SK-N-SH (cell line): ENCODE measurements around the gene GNG12. TPM values are rescaled to one million over a fixed set of nuclear protein-coding genes. Genes with fewer than 3 reads are reported as not detected.

ENCODE experiments used
- CTCF ChIA-PET: fragments of 300-600, 350-600 bp; formaldehyde crosslinking; extraction: SDS; loops from one replicate; lab custom pipeline; 2021; lab: Yijun Ruan, JAX
- POLR2A ChIA-PET: fragments of 350-600 bp; sonication (Branson Sonifier 250); formaldehyde crosslinking; extraction: SDS; loops from one replicate; lab custom pipeline; 2020; ENCODE audit warnings: antibody characterized with exemption, inconsistent platforms; lab: Yijun Ruan, JAX
- DNase-seq: peaks from one replicate; pipeline ENCODE4 v3.0.0; 2012
- H2AFZ ChIP-seq: fragments of 200-600 bp; sonication (generic); 2 replicates; pipeline ENCODE4 v1.8.1; 2016; ENCODE audit warnings: antibody characterized with exemption, mild to moderate bottlenecking, low read depth
- H3F3A ChIP-seq: fragments of 200-600 bp; sonication (generic); replicated peaks from 2 replicates; pipeline ENCODE3; 2016; ENCODE audit warnings: antibody characterized with exemption, mild to moderate bottlenecking; ENCODE audit not compliant: insufficient read depth
- H3K27ac ChIP-seq, 2 experiments: fragments of 200-500 bp in 1 of 2; fragments of 200-600 bp in 1 of 2; sonication (Bioruptor generic) in 1 of 2; sonication (generic), shearing (Covaris generic) in 1 of 2; 2 replicates each; pipeline versions ENCODE4 v1.5.1 to v1.6.1; 2014 to 2016; ENCODE audit warnings: low read depth in 2 of 2, inconsistent platforms in 1 of 2, low read length in 1 of 2, mild to moderate bottlenecking in 1 of 2, mixed read lengths in 1 of 2
- H3K27me3 ChIP-seq: fragments of 200-600 bp; sonication (generic), shearing (Covaris generic); 2 replicates; pipeline ENCODE4 v1.6.1; 2016; ENCODE audit warnings: mixed run types; ENCODE audit not compliant: insufficient read depth
- H3K36me3 ChIP-seq, 2 experiments: fragments of 200-500 bp in 1 of 2; fragments of 200-600 bp in 1 of 2; sonication (Bioruptor generic) in 1 of 2; sonication (generic) in 1 of 2; replicated peaks in 1 of 2; 2 replicates each; pipeline versions ENCODE3 to v1.5.1; 2014 to 2016; ENCODE audit warnings: low read length in 1 of 2, mild to moderate bottlenecking in 1 of 2; ENCODE audit not compliant: insufficient read depth in 2 of 2, control insufficient read depth in 1 of 2
- H3K4me1 ChIP-seq, 2 experiments: fragments of 200-500 bp in 1 of 2; fragments of 200-600 bp in 1 of 2; sonication (Bioruptor generic) in 1 of 2; sonication (generic), shearing (Covaris generic) in 1 of 2; 2 replicates each; pipeline versions ENCODE4 v1.5.1 to v1.6.1; 2014 to 2016; ENCODE audit warnings: low read depth in 1 of 2, low read length in 1 of 2, mixed run types in 1 of 2; ENCODE audit not compliant: insufficient read depth in 2 of 2, control insufficient read depth in 1 of 2
- H3K4me2 ChIP-seq: fragments of 200-600 bp; sonication (generic), shearing (Covaris generic); 2 replicates; pipeline ENCODE4 v1.6.1; 2017; ENCODE audit warnings: mixed run types
- H3K4me3 ChIP-seq, 2 experiments: fragments of 200-500 bp in 1 of 2; fragments of 200-600 bp in 1 of 2; sonication (Bioruptor generic) in 1 of 2; sonication (generic), shearing (Covaris generic) in 1 of 2; 2 replicates each; pipeline versions ENCODE4 v1.5.1 to v1.8.1; 2014 to 2016; ENCODE audit warnings: low read depth in 2 of 2, inconsistent platforms in 1 of 2, low read length in 1 of 2, mild to moderate bottlenecking in 1 of 2, mixed read lengths in 1 of 2, moderate library complexity in 1 of 2
- H3K79me2 ChIP-seq: fragments of 200-600 bp; sonication (generic); 2 replicates; pipeline ENCODE4 v1.8.1; 2017; ENCODE audit warnings: mild to moderate bottlenecking; ENCODE audit not compliant: insufficient read depth
- H3K9ac ChIP-seq: fragments of 200-600 bp; sonication (generic); 2 replicates; pipeline ENCODE4 v1.6.1; 2017; ENCODE audit warnings: mixed run types
- H3K9me2 ChIP-seq: fragments of 200-600 bp; sonication (generic); 2 replicates; pipeline ENCODE4 v1.6.1; 2017; ENCODE audit warnings: mixed run types
- H3K9me3 ChIP-seq: fragments of 200-600 bp; sonication (generic); 2 replicates; pipeline ENCODE4 v1.6.1; 2017; ENCODE audit warnings: mixed run types, mild to moderate bottlenecking, moderate library complexity
- H4K20me1 ChIP-seq: fragments of 200-600 bp; sonication (generic); 2 replicates; pipeline ENCODE4 v1.6.1; 2017; ENCODE audit warnings: mild to moderate bottlenecking, mixed run types; ENCODE audit not compliant: insufficient read depth
- CHD2 ChIP-seq: fragments of 150-350 bp; IDR thresholded peaks from 2 replicates; pipeline ENCODE4 v1.6.1; 2018; ENCODE audit warnings: low read length; ENCODE audit not compliant: partially characterized antibody
- FOXJ3 ChIP-seq: sonication (generic); formaldehyde crosslinking; IDR thresholded peaks from 2 replicates; pipeline ENCODE4 v1.5.1; 2020; ENCODE audit warnings: mild to moderate bottlenecking, missing genetic modification reagents
- GATA2 ChIP-seq: sonication (generic); formaldehyde crosslinking; IDR thresholded peaks from 2 replicates; pipeline ENCODE4 v1.5.0; 2020; ENCODE audit warnings: mild to moderate bottlenecking, missing genetic modification reagents
- JUND ChIP-seq: IDR thresholded peaks from 2 replicates; pipeline ENCODE4 v1.4.0; 2012
- PBX3 ChIP-seq: IDR thresholded peaks from 2 replicates; pipeline ENCODE4; 2012
- USF1 ChIP-seq: IDR thresholded peaks from 2 replicates; pipeline ENCODE4 v1.4.0; 2012; ENCODE audit warnings: low read depth, borderline replicate concordance
- USF2 ChIP-seq: fragments of 150-350 bp; IDR thresholded peaks from 2 replicates; pipeline ENCODE4 v1.6.1; 2017; ENCODE audit warnings: antibody characterized with exemption, low read length, low read depth, borderline replicate concordance
- WGBS: methylation state at CpG from one replicate; pipeline ENCODE4 v1.1.6; 2017; ENCODE audit warnings: low lambda C conversion rate; 5-methylcytosine and 5-hydroxymethylcytosine counted together
- polyA plus RNA-seq, 3 experiments: library from polyadenylated mRNA; depleted of rRNA; stranded (reverse); fragments of >200 nt; gene quantifications; 2 replicates each; pipeline ENCODE4 v1.2.3, GENCODE V29; 2012
- TF ChIP-seq, protein P1 (sequence below): IDR thresholded peaks from 2 replicates; pipeline ENCODE4 v1.6.1; 2012; ENCODE audit warnings: mild to moderate bottlenecking, low read depth, low read length, moderate library complexity
- TF ChIP-seq, protein P2 (sequence below): IDR thresholded peaks from 2 replicates; pipeline ENCODE4 v1.4.0; 2012; ENCODE audit warnings: low read depth, borderline replicate concordance

GNG12 gene
- polyA plus RNA-seq, 1 of the 3 experiments (the other 2 are of a cell fraction), result 41.2 TPM

- no peak for TF ChIP-seq PBX3
- peak; percentile 42; the same call in 1 of the 2 replicates for TF ChIP-seq JUND
- TF ChIP-seq, protein P1, sequence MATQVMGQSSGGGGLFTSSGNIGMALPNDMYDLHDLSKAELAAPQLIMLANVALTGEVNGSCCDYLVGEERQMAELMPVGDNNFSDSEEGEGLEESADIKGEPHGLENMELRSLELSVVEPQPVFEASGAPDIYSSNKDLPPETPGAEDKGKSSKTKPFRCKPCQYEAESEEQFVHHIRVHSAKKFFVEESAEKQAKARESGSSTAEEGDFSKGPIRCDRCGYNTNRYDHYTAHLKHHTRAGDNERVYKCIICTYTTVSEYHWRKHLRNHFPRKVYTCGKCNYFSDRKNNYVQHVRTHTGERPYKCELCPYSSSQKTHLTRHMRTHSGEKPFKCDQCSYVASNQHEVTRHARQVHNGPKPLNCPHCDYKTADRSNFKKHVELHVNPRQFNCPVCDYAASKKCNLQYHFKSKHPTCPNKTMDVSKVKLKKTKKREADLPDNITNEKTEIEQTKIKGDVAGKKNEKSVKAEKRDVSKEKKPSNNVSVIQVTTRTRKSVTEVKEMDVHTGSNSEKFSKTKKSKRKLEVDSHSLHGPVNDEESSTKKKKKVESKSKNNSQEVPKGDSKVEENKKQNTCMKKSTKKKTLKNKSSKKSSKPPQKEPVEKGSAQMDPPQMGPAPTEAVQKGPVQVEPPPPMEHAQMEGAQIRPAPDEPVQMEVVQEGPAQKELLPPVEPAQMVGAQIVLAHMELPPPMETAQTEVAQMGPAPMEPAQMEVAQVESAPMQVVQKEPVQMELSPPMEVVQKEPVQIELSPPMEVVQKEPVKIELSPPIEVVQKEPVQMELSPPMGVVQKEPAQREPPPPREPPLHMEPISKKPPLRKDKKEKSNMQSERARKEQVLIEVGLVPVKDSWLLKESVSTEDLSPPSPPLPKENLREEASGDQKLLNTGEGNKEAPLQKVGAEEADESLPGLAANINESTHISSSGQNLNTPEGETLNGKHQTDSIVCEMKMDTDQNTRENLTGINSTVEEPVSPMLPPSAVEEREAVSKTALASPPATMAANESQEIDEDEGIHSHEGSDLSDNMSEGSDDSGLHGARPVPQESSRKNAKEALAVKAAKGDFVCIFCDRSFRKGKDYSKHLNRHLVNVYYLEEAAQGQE, result no peak
- TF ChIP-seq USF2, result no peak
- no peak for TF ChIP-seq FOXJ3 (CRISPR knock-in tag)
These were observed 109.6 kb downstream of the GNG12 start (continued) for GRCh38 chr1:67723620-67724019.

DNA sequence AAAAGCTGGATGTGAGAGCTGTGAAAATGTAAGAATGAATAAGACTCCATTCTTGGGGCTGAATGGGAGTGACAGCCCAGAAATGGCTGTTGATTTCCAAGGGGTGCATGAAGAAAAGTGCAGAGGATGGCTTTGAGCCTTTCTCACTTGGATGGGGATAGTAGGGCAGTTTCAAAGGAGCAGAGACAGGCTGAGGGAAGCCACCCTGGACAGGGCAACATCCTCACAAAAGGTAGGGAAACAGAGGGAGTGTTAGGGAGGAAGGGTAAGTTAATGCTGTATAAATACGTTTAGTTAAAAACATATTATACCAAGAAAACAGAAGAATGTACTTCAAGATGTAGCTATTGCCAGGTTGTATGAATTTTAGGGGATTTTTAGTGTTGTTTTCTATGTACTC is 110.1 kb downstream of the GNG12 start:
- Histone ChIP-seq H3K9ac (no peak overlapping the region), H2AFZ (no peak overlapping the region), H4K20me1 (no peaks in the 10 kb centered on the region), H3K79me2 (peaks cover 50% of the 10 kb centered on the region), H3K27ac (peak overlapping the region; percentile 83 to 95), H3K9me2 (no peaks in the 10 kb centered on the region), H3K4me2 (peak overlapping the region; percentile 49), H3K27me3 (no peaks in the 10 kb centered on the region), H3K4me3 (no peak overlapping the region), H3K9me3 (no peaks in the 10 kb centered on the region), H3K36me3 (no peaks in the 10 kb centered on the region), H3K4me1 (peaks cover 39 to 45% of the 10 kb centered on the region in 2 experiments), H3F3A (peaks cover 42% of the 10 kb centered on the region)
- POLR2A ChIA-PET, result no interaction called here
- CTCF ChIA-PET, result interaction anchor here (0.9 to 1.0 kb wide), 3 partner anchors 9 to 328 kb away, joined by 3 read pairs; no protein-coding TSS in a partner anchor
- no peak for TF ChIP-seq CHD2
- no peak for TF ChIP-seq GATA2 (CRISPR knock-in tag)
- TF ChIP-seq, protein P2, sequence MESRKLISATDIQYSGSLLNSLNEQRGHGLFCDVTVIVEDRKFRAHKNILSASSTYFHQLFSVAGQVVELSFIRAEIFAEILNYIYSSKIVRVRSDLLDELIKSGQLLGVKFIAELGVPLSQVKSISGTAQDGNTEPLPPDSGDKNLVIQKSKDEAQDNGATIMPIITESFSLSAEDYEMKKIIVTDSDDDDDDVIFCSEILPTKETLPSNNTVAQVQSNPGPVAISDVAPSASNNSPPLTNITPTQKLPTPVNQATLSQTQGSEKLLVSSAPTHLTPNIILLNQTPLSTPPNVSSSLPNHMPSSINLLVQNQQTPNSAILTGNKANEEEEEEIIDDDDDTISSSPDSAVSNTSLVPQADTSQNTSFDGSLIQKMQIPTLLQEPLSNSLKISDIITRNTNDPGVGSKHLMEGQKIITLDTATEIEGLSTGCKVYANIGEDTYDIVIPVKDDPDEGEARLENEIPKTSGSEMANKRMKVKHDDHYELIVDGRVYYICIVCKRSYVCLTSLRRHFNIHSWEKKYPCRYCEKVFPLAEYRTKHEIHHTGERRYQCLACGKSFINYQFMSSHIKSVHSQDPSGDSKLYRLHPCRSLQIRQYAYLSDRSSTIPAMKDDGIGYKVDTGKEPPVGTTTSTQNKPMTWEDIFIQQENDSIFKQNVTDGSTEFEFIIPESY, result no peak
- TF ChIP-seq USF1, result no peak
- 0 out of 2 replicates have a peak, but pooled peaks have one; percentile 7 for TF ChIP-seq PBX3
- TF ChIP-seq, protein P1, result peak; percentile 28; the same call in 1 of the 2 replicates
- no peak for DNase-seq
- 57% methylated on average over 1 of the region's 1 CpG for WGBS
